A549 (cell line): ENCODE results near the gene COBL.

ENCODE experiments used
- CBX2 ChIP-seq: fragments of 200-600 bp; sonication (generic); IDR thresholded peaks from 2 replicates; pipeline ENCODE4 v1.6.1; 2016; ENCODE audit warnings: low read depth, mild to moderate bottlenecking, borderline replicate concordance
- FOSL2 ChIP-seq, 2 experiments: fragments of 450-650 bp in 1 of 2; fragments of >200 bp in 1 of 2; sonication (Bioruptor Twin) in 1 of 2; formaldehyde crosslinking; IDR thresholded peaks; 2 replicates each; pipeline versions ENCODE4 v1.5.0 to v1.6.1; 2016 to 2020; ENCODE audit warnings: mild to moderate bottlenecking in 1 of 2, moderate library complexity in 1 of 2
- HOXA7 ChIP-seq: fragments of 250-450 bp; sonication (Bioruptor Pico); IDR thresholded peaks from 2 replicates; pipeline ENCODE4 v1.5.0; 2020; ENCODE audit warnings: mild to moderate bottlenecking, moderate library complexity
- KDM5A ChIP-seq: fragments of 200-600 bp; sonication (generic); IDR thresholded peaks from 2 replicates; pipeline ENCODE4 v1.6.1; 2016; ENCODE audit warnings: antibody characterized with exemption, mild to moderate bottlenecking
- RAD21 ChIP-seq, 2 experiments: fragments of >200 bp in 1 of 2; sonication (Bioruptor Twin) in 1 of 2; formaldehyde crosslinking in 1 of 2; IDR thresholded peaks in 1 of 2; conservative IDR thresholded peaks in 1 of 2; 2 replicates in 1 of 2; 3 replicates in 1 of 2; pipeline ENCODE4 v1.6.1; 2012 to 2018; ENCODE audit warnings: inconsistent platforms in 1 of 2
- ZFP36 ChIP-seq: fragments of 450-650 bp; IDR thresholded peaks from 2 replicates; pipeline ENCODE4 v1.6.1; 2014; ENCODE audit warnings: borderline replicate concordance; ENCODE audit not compliant: partially characterized antibody
- ZSCAN20 ChIP-seq: fragments of 250-450 bp; sonication (Bioruptor Pico); IDR thresholded peaks from 2 replicates; pipeline ENCODE4 v1.8.0; 2022; ENCODE audit warnings: mild to moderate bottlenecking, moderate library complexity
- TF ChIP-seq, protein P1 (sequence below): fragments of >200 bp; sonication (Bioruptor Twin); formaldehyde crosslinking; IDR thresholded peaks from 3 replicates; pipeline ENCODE4 v1.5.1; 2016

DNA sequence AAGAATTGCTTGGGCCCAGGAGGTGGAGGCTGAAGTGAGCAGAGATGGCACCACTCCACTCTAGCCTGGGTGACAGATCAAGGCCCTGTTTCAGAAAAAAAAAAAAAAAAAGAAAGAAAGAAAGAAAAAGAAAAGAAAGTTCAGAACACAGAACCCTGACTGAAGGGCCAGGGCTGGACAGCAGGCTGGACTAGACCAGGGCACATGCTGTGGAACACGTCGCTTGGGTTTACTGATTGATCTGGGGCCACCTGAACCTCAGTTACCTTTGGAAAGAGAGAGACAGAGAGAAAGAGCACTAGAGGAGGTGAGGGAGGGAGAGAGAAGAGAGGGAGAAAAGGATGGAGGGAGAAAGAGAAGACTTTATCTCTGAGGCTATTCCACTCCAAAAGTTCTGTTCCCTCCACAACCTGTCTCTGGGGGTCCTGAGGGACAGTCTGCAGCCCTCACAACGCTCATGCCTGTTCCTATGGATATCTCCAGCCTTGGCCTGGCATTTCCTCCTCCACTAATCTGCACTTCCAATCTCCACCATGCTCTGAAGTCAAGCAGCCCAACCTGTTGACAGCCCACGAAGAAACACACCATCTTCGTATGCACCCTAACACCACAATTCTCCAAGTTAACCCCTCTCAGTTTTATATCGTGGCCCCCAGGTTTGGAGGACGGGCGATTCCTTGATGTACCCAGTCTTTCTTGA lies 81.8 kb downstream of the COBL start:
- no peak for TF ChIP-seq KDM5A
- TF ChIP-seq, protein P1, sequence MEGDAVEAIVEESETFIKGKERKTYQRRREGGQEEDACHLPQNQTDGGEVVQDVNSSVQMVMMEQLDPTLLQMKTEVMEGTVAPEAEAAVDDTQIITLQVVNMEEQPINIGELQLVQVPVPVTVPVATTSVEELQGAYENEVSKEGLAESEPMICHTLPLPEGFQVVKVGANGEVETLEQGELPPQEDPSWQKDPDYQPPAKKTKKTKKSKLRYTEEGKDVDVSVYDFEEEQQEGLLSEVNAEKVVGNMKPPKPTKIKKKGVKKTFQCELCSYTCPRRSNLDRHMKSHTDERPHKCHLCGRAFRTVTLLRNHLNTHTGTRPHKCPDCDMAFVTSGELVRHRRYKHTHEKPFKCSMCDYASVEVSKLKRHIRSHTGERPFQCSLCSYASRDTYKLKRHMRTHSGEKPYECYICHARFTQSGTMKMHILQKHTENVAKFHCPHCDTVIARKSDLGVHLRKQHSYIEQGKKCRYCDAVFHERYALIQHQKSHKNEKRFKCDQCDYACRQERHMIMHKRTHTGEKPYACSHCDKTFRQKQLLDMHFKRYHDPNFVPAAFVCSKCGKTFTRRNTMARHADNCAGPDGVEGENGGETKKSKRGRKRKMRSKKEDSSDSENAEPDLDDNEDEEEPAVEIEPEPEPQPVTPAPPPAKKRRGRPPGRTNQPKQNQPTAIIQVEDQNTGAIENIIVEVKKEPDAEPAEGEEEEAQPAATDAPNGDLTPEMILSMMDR, result no peak
- no peak for TF ChIP-seq ZSCAN20 (CRISPR knock-in tag)
- no peak for TF ChIP-seq RAD21 (conservative IDR thresholded peaks at IDR 0.05 in 1 of 2, IDR thresholded peaks at IDR 0.05 in 1 of 2)
- TF ChIP-seq FOSL2 (IDR thresholded peaks at IDR 0.05), result no peak
- no peak for TF ChIP-seq FOSL2 (CRISPR knock-in tag; IDR thresholded peaks at IDR 0.05)
- TF ChIP-seq HOXA7 (CRISPR knock-in tag), result no peak
- TF ChIP-seq ZFP36, result no peak
- no peak for TF ChIP-seq CBX2
